ENCODE data around the gene N4BP2L2. TPM values are rescaled to one million over a fixed set of nuclear protein-coding genes. Genes with fewer than 3 reads are reported as not detected.

Gene N4BP2L2
- polyA plus RNA-seq, 1 donor (not counting 4 experiments of a cell fraction or from before 2014, with no cell fraction given) = 75.4 TPM

GRCh38 chr13:32504876-32505275, 33.7 kb downstream of the N4BP2L2 start:
- Histone ChIP-seq H3K9ac (ENCODE audit: control insufficient read depth, extremely low read depth, insufficient read depth, low read length) (no peak overlapping the region), H3K9me1 (ENCODE audit: control insufficient read depth, extremely low read depth, insufficient read depth, low read length) (no peaks in the 10 kb centered on the region), H3K4me2 (ENCODE audit: control insufficient read depth, extremely low read depth, insufficient read depth, low read depth, low read length) (no peak overlapping the region), H3K79me2 (ENCODE audit: control insufficient read depth, insufficient read depth, low read length) (no peaks in the 10 kb centered on the region), H3K27ac (ENCODE audit: control insufficient read depth, insufficient read depth, low read length) (no peak overlapping the region), H3K4me3 (ENCODE audit: control insufficient read depth in 2 of 3, extremely low read depth in 1 of 3, insufficient read depth in 2 of 3, low read depth in 1 of 3, low read length in 3 of 3) (no peak overlapping the region), H3K36me3 (ENCODE audit: control insufficient read depth in 2 of 2, extremely low read depth in 1 of 2, insufficient read depth in 2 of 2, low read length in 2 of 2) (peaks cover 1 to 3% of the 10 kb centered on the region in 2 experiments), H2AFZ (ENCODE audit: control insufficient read depth, low read length) (no peak overlapping the region), H4K20me1 (ENCODE audit: control insufficient read depth, extremely low read depth, insufficient read depth, low read length) (no peaks in the 10 kb centered on the region), H3K4me1 (ENCODE audit: control insufficient read depth, extremely low read depth, insufficient read depth, low read length) (no peaks in the 10 kb centered on the region), H3K27me3 (ENCODE audit: control insufficient read depth, extremely low read depth, insufficient read depth, low read length) (no peaks in the 10 kb centered on the region), H3K9me3 (ENCODE audit: control insufficient read depth, low read depth, low read length) (no peaks in the 10 kb centered on the region)
- TF ChIP-seq CTCF (optimal IDR thresholded peaks at IDR 0.05 in 1 of 3, IDR thresholded peaks at IDR 0.05 in 1 of 3, conservative IDR thresholded peaks at IDR 0.05 in 1 of 3; ENCODE audit: extremely low read depth in 1 of 3, insufficient read depth in 2 of 3, low read length in 3 of 3) = no peak
- TF ChIP-seq EZH2 (IDR thresholded peaks at IDR 0.05; ENCODE audit: low read length) = no peak
- DNase-seq (ENCODE audit: low read depth, low spot score) = no peak
- dilution Hi-C loops (cut with MboI; ENCODE audit: extremely low pct_ligation_motif_present, low sequenced_read_pairs) = no loop called here
- FAIRE-seq = no peak

GRCh38 chr13:32504263-32504662, 34.3 kb downstream of the N4BP2L2 start:
- no peak for TF ChIP-seq CTCF (optimal IDR thresholded peaks at IDR 0.05 in 1 of 3, IDR thresholded peaks at IDR 0.05 in 1 of 3, conservative IDR thresholded peaks at IDR 0.05 in 1 of 3; ENCODE audit: extremely low read depth in 1 of 3, insufficient read depth in 2 of 3, low read length in 3 of 3)
- H4K20me1 ChIP-seq (ENCODE audit: control insufficient read depth, extremely low read depth, insufficient read depth, low read length) = no peaks in the 10 kb centered on the region
- dilution Hi-C loops (cut with MboI; ENCODE audit: extremely low pct_ligation_motif_present, low sequenced_read_pairs) = no loop called here

More at GRCh38 chr13:32504263-32504662, 34.3 kb downstream of the N4BP2L2 start:
- H3K27ac ChIP-seq (ENCODE audit: control insufficient read depth, insufficient read depth, low read length) = no peak overlapping the region
- no peaks in the 10 kb centered on the region for H3K9me1 ChIP-seq (ENCODE audit: control insufficient read depth, extremely low read depth, insufficient read depth, low read length)
- FAIRE-seq (no peak), DNase-seq (ENCODE audit: low read depth, low spot score) (no peak)
- no peaks in the 10 kb centered on the region for H3K9me3 ChIP-seq (ENCODE audit: control insufficient read depth, low read depth, low read length)
- no peaks in the 10 kb centered on the region for H3K27me3 ChIP-seq (ENCODE audit: control insufficient read depth, extremely low read depth, insufficient read depth, low read length)
- no peak overlapping the region for H3K4me2 ChIP-seq (ENCODE audit: control insufficient read depth, extremely low read depth, insufficient read depth, low read depth, low read length)
- H2AFZ ChIP-seq (ENCODE audit: control insufficient read depth, low read length) = no peak overlapping the region
- no peak overlapping the region for H3K9ac ChIP-seq (ENCODE audit: control insufficient read depth, extremely low read depth, insufficient read depth, low read length)
- peaks cover 1 to 3% of the 10 kb centered on the region in 2 experiments for H3K36me3 ChIP-seq (ENCODE audit: control insufficient read depth in 2 of 2, extremely low read depth in 1 of 2, insufficient read depth in 2 of 2, low read length in 2 of 2)
- H3K4me1 ChIP-seq (ENCODE audit: control insufficient read depth, extremely low read depth, insufficient read depth, low read length) = no peaks in the 10 kb centered on the region
- H3K4me3 ChIP-seq (ENCODE audit: control insufficient read depth in 2 of 3, extremely low read depth in 1 of 3, insufficient read depth in 2 of 3, low read depth in 1 of 3, low read length in 3 of 3) = no peak overlapping the region
- H3K79me2 ChIP-seq (ENCODE audit: control insufficient read depth, insufficient read depth, low read length) = no peaks in the 10 kb centered on the region

Data from keratinocyte (primary cell).